Measurements from ENCODE around the gene TET1.
"Not testable (repeated sequence)": the region's sequence is repeated elsewhere in the genome, so short reads cannot be mapped to it uniquely, and the experiment has no call there.

Gene TET1

DNA sequence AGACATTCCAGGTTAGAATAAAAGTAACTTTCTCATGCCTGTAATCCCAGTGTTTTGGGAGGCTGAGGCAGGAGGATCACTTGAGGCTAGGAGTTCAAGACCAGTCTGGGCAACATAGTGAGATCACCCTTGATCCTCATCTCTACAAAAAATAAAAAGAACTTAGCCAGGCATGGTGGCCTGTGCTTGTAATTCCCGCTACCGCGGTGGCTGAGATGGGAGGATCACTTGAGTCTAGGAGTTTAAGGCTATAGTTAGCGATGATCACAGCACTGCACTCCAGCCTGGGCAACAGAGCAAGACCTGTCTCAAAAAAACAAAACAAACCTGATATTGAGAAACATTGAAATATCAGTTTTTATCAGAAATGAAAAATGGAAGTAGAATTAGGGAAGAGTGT lies 4.6 kb downstream of the TET1 start:
- DNase-seq: no peak

DNA sequence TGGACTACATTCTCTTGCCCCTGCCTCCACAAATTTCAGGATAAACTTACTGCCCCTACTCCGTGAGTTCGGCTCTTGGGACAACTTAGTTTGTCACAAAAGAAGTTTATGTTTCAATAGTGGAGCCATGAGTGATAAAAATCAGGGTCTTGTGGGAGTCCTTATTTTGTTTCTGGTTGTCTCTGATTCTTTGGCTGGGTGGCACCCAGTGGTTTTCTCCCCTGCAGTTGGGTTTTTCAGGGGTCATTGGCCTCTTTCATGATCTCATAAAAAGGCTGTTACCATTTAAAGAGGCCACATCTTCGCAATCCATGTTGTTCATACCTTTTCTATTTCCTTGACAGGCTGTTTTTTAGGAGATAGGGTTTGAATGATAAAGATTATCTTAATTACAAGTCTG lies 5.5 kb downstream of the TET1 start:
- no peak for DNase-seq

DNA sequence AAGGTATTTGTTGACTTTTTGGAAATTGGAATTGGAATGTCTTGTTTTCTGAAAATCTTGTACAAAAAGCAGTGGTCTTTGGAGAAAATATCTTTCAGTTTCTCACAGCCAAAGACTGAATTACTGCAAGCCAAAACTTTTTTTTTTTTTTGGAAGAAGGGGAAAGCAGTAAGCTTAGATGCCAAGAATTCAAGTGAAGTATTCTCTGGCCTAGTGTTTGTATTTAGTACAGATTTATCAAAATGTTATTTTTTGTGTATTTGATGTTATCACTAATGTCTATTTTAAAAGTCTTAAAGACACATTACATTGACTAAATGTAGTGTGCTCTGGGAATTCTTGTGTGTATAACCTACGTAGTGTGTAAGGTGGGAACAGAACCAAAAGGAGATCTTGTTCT lies 6.2 kb downstream of the TET1 start:
- DNase-seq: no peak

DNA sequence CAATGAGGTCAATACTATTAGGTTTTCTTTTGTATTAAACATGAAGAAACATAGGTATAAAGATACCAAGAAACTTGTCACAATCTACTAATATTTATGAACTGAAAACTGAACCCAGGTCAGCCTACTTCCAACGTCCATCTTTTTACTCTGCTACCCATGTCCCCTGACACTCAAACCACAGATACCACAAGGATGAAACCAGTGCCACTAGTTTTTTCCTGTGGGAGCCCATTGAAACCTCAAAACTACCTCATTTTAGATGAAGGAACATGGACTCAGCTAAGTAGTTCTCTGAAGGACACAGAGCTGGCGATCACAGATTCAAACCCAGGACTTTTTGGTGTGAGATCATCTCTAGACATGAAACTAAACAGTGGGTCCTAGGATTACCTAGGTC lies 6.8 kb downstream of the TET1 start:
- no peak for DNase-seq

DNA sequence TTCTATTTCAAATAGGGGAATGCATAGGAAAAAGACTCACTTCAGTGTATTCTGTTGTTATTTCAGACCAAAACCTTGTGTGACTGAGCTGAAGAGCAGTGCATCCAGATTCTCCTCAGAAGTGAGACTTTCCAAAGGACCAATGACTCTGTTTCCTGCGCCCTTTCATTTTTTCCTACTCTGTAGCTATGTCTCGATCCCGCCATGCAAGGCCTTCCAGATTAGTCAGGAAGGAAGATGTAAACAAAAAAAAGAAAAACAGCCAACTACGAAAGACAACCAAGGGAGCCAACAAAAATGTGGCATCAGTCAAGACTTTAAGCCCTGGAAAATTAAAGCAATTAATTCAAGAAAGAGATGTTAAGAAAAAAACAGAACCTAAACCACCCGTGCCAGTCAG lies 12.0 kb downstream of the TET1 start:
- no peak for DNase-seq

DNA sequence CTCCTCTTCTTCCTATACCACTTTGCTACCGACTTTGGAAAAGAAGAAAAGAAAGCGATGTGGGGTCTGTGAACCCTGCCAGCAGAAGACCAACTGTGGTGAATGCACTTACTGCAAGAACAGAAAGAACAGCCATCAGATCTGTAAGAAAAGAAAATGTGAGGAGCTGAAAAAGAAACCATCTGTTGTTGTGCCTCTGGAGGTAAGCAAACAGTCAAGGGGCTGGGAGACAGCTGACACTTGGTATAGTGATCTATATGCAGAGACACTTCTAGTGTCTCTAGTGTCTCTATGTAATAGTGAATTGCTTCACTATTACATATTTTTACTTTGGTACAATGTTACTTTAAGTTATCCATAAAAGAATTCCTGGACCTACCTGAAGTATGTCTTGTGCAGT lies 13.9 kb downstream of the TET1 start:
- DNase-seq: no peak

DNA sequence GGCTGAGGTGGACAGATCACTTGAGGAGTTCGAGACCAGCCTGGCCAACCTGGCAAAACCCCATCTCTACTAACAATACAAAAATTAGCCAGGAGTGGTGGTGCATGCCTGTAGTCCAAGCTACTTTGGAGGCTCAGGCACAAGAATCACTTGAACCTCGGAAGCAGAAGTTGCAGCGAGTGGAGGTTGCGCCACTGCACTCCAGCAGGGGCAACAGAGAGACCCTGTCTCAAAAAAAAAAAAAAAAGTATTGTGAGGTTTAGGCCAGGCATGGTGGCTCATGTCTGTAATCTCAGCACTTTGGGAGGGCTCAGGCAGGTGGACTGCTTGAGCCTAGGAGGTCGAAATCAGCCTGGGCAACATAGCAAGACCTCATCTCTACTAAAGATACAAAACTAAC lies 16.0 kb downstream of the TET1 start:
- no peak for DNase-seq

DNA sequence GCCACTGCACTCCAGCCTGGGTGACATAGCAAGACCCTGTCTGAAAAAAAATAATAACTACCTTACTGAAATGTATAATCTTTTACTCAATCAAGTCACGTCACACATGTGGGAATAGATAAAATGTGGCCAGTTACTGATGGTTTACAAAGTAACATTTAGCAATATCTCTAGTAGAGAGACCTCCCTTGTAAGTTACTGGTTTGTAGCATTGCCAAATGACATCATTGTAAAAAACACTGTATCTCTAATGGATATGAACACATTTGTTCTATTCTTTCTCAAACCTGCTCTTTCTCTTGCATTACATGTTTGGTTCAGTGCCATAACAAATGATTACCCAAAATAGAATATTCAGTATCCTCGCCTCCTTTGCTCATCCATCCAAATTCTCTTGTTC lies 18.8 kb downstream of the TET1 start:
- DNase-seq: no peak

DNA sequence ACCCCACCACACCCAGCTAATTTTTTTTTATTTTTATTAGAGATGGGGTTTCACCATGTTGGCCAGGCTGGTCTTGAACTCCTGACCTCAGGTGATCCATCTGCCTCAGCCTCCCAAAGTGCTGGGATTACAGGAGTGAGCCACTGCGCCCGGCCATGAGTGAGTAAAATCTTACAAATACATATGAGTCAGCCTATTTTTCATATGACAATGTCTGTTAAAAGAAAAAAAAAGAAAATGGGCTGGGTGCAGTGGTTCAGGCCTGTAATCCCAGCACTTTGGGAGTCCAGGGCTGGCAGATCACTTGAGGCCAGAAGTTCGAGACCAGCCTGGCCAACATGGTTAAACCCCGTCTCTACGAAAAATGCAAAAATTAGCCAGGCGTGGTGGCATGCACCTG lies 24.1 kb downstream of the TET1 start:
- not testable (repeated sequence) for DNase-seq

DNA sequence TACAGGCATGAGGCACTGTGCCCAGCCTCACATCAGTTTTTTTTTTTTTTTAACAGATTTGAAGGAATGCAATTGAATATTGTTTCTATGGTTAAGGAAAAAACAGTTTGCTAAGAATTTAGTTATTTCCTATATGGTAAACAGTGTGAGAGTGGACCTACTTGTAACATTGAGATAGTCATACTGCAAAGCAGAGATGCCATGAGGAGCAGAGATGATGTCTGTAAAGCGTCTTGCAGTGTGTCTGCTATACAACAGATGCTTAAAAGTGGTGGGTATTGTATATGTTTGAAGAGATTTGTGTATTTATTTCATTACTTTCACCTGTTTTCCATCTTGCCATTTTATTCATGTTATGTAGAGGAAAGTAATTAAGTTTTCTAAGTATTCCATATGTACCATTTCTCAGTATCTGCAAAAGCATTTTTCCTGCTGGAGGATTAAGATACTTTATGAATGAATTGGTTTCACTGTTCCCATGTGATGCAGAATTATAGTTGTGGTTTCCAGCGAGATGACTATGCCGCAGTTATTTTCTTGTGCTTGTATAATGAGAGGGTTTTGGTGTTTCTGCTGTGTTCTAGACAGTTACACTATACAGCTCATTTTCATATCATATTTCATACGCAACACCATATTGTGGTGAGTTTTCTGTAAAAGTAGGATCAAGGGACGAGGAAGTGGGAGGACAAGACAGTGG lies 26.6 kb downstream of the TET1 start:
- no peak for DNase-seq

DNA sequence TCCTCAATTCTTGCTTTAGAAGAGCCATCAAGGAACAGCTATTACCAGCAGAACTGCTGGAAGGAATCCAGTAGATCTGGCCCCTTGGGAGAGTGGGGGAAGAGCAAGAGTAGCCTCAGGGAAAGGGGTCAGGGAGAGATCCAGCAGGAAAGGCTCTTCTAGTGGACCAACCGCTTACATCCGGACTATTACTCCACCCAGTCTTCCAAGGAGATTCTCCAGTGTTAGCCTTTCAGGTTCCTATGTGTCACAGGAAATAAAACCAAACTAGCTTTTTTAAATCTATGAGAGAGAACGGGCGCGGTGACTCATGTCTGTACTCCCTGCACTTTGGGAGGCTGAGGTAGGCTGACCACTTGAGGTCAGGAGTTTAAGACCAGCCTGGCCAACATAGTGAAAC lies 34.3 kb downstream of the TET1 start:
- no peak for DNase-seq

DNA sequence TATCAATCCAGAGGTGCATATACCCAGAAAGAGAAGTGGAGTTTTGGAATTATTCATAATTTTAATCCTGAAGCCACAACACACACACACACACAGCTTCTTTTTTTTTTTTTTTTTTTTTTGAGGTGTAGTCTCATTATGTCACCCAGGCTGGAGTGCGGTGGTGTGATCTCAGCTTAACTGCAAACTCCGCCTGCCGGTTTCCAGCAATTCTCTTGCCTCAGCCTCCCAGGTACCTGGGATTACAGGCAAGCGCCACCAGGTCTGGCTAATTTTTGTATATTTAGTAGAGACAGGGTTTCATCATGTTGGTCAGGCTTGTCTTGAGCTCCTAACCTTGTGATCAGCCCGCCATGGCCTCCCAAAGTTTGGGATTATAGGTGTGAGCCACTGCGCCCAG lies 35.4 kb downstream of the TET1 start:
- no peak for DNase-seq

DNA sequence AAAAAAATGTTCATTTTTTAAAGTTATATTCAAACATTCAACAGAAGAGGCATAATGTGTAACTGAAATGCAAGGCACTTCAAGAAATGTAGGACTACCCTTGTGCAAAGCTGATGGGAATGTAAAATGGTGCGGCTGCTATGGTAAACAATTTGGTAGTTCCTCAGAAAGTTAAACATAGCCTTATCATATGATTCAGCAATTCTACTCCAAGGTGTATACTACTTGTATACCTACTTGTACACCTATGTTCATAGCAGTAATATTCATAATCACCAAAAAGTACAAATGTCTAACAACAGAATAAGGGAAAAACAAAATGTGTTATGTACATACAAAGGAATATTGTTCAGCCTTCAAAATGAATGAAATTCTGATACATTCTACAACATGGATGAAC lies 37.3 kb downstream of the TET1 start:
- DNase-seq: no peak

DNA sequence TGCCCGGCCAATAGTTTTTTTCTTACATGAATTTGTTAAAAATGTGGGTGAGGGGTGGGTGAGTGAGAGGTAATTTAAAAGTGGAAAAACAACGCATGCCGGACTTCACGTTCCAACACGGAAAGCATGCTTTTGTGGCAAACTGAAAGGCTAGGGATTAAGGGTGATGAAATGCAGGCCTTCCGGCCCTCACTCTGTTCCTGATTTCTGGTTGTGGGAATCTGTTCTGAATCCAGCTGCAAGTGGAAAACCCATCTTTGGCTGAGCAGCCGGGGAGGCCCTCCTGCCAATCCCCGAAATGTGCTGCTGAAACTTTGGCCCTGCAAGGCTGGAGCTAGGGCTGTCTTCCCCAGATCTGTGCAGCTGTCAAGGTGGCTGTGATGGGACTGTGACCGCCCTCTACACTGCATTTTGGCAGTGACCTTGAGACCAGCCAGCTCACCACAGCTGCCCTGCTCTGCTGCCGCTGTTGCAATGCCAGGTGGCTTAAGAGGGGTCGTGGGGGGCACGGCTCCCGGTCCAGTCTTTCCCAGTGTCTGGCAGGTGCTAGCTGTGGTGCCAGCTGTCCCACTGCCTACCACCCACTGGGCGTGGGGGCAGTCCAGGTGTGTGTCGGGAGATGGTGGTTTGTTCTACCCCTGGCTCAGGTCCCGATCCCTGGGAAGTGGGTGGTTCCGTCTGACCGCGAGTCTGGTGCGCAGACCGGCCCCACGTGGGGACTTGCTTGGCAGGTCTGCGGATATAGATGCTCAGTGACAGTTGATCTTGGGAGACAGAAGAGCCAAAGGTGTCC lies 39.0 kb downstream of the TET1 start:
- DNase-seq: no peak

DNA sequence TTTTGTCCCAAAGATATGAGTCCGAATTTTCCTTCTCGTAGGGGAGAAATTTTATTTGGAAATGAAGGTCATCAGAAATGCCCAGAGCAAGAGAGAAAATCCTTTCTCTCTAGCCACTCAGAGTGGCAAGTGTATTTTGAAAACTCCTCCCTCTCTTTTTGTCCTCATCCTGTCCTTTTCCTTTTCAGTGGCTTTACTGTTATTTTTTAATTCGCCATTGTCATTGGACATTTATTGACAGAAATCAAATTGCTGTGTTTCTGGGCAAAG lies 39.6 kb downstream of the TET1 start:
- no peak for DNase-seq

DNA sequence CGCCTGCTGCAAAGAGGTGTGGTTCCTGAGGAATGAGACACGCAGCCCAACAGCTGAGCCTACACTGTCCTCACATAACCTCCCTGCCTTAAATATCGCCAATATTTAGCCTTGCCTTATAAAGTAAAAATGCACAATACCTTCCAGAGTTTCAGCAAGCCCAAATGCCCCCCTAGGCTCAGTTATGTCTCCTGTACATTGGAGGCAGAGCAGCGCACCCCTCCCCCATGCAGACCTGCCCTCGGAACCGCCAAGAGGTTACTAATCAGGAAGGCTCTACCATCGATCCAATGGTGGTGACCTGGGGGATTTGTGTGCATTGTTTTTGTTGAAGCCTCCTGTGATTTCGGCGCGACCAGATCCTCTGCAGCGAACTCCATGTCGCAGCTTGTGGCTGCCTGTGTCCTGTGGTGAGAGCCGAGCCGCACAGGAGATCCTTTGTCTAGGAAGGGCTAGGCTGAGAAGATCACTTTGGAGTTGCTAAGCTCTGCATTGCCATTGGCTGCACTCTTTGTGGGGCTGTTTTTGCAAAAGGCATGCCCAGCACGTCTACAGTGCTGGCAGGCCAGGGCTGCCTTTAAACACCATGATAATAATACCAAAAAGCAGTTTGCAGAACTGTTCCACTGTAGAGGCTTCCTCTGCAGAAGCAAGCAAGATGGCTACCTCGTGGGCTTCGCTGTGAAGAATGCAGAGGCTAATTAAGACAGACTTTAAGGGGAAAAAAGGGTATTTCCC lies 40.1 kb downstream of the TET1 start:
- DNase-seq: peak; percentile 39

DNA sequence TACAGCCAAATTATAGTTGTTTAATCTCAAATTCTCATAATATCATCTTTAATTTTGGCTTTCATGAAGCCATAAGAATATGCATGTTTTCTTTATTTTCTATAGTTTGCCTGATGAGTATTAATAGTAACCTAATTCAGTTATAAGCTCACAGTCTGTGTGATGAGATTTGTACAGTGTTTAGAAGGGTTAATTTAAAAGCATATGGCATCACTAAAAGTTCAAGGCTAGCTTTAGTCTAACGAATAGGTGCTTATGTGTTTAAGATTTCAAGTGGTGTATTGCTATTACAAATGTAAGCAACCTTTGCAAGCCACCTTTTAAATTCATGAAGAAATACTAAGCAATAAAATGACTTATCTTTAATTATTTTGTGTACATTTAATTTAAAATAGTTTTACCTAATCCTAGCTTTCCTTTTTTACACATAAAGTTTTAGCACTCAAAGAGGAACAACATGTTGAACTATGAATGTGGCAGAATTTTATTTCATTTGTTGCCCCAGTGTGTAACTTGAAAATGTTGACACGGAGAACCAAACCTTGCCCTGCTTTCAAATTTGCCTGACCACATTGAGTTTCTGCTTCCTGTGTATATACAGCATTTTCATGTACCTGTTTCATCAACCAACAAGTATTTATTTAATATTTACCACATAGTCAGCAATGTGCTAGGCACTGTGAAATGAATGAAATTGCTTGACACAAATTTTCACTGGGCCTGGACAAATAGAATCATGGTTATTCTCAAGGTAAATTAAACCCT lies 41.5 kb downstream of the TET1 start:
- peak; percentile 36 for DNase-seq

DNA sequence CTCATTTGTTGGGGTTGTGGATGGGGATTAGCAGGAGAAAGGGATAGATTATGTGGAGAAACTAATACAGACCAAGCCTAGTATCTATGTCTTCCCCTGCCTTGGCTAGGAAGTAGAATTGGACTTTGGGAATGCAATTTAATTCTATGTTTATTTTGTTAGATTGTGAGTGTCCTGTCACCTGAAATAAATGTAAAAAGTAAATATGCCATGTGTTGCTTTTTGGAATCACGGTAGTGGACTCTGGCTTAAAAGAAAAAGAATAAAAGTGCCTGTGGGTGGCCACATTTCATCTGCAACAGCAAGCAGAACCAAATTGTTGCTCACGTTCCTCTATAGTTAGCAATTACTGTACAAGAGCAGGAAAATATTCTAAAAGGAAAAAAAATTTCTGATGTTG lies 42.3 kb downstream of the TET1 start:
- DNase-seq: no peak

DNA sequence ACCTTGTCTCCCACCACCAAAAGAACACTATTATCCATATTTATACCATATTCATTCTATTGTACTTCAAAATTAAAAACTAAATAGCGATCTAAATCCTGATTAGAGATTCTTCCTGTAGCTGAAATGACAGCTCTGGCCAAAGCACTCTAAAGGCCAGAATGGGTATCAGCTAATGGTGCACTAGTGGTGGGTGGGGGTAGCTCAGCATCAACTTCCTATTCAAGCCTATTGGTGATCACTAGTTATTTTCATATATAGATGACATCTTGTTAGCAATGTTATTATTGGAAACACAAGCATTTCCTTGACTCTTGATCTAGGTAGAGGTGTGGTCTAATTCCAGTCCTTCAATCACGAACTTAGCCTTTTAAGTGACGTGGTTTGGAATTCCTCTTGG lies 43.6 kb downstream of the TET1 start:
- DNase-seq: no peak

DNA sequence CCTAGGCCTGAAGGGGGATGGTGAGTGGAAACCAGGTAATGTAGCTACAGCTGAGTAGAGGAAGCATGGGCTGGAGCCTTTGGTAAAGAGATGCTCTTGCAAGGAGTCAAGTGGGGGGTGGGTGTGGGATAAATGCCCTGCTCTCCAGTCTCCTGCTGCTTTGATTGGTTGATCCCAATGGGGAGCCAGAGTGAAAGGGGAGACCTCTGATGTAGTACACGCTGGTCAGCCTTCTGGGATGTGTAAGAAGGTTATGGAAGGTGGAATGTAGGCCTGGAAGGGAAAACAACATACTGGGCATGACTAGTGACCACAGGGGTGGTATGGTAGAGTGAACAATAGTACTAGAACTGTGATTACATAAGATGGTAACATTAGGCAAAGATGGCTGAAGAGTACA lies 44.3 kb downstream of the TET1 start:
- DNase-seq: no peak

DNA sequence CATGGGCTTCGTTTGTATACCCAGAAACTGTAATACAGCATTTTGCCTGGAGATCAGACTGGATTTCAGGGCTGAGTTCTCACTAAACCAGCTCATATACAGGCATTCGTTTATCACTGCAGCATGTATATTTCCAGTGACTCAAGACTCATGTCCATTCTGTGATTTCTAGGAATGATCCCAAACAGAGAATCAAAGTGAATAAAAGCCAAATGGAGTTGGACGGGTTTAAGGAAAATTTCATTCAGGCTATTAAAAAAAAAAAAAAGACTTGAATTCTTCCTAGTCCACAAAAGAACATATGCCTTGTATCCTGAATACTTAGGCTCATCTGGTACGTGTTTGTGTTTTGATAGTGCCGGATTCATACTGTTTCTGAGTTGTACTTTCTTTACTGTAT lies 46.8 kb downstream of the TET1 start:
- DNase-seq: no peak

DNA sequence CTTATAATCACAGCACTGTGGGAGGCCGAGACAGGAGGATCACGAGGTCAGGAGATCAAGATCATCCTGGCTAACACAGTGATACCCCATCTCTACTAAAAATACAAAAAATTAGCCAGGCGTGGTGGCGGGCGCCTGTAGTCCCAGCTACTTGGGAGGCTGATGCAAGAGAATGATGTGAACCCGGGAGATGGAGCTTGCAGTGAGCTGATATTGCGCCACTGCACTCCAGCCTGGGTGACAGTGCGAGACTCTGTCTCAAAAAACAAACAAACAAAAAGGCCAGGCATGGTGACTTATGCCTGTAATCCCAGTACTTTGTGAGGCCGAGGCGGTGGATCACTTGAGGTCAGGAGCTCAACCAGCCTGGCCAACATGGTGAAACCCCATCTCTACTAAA lies 49.9 kb downstream of the TET1 start:
- DNase-seq: not testable (repeated sequence)

DNA sequence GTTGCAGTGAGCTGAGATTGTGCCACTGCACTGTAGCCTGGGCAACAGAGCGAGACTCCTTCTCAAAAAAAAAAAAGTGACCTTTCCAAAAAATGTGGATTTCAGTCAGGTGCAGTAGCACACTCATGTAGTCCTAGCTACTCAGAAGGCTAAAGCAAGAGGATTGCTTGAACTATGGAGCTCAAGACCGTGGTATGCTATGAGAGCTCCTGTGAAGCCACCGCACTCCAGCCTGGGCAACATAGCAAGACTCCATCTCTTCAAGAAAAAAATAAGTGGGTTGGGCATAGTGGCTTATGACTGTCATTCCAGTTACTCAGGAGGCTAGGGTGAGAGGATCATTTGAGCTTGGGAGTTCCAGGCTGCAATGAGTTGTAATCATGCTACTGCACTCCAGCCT lies 51.1 kb downstream of the TET1 start:
- no peak for DNase-seq

DNA sequence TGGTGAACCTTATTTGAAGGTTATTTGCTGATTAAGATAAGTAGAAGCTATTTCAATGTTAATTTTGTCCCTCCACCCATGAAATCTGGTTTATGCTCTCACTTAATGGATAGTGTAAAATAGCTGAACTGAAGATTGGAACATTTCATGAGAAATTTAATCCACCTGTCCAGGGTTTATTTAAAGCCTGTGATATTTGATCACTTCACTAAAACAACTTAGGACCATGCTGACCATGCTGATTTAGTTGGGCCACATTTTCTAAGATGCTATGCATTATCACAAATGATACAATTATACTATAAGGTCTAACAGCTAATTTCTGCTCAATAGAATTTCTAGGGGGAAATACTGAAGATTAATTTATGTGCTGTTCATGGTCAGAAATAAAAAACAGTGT lies 53.8 kb downstream of the TET1 start:
- DNase-seq: not testable (repeated sequence)

All from KG1 (cell line).